ENCODE data around the gene PRRC2A.

PRRC2A gene

DNA sequence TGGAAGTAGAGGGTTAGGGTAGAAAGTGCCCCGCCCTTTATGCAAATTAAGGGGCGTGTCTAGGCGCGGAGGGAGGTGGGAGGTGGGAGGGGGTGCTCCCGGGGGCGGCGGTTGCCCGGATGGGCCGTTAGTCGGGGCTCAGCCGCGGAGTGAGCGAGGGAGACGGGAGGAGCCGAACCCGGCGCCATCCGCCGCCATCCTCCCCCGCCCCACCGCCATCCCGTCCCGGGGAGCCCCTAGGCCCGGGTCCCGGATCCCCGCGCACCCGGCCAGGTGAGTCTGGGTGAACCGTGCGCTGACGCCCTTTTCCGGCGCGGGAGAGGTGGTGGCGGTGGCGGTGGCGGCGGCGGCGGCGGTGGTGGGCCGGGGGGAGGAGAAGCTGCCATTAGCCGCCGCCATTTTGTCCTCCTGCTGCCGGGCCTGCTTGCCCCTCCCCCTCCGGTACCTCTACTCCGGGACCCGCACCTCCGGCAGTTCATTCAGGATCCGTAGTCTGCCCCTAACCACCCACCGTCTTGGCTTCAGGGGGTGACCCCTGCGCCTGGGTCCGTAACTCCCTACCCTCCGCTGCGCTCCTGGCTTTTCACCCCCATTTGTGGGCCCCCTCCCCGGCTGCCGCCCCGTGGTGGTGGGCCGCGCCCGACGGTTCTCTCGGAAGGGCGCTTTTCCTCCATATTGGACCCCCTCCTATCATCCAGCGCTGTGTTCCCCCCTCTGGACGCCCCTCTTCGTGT lies at the start of gene PRRC2A:
Gene PRRC2A, plus strand, starts transcription at position 130 of the 734 bp plus-strand sequence. CDS start 2,075 bp downstream, outside the sequence.
- peak; percentile 72 for DNase-seq

DNA sequence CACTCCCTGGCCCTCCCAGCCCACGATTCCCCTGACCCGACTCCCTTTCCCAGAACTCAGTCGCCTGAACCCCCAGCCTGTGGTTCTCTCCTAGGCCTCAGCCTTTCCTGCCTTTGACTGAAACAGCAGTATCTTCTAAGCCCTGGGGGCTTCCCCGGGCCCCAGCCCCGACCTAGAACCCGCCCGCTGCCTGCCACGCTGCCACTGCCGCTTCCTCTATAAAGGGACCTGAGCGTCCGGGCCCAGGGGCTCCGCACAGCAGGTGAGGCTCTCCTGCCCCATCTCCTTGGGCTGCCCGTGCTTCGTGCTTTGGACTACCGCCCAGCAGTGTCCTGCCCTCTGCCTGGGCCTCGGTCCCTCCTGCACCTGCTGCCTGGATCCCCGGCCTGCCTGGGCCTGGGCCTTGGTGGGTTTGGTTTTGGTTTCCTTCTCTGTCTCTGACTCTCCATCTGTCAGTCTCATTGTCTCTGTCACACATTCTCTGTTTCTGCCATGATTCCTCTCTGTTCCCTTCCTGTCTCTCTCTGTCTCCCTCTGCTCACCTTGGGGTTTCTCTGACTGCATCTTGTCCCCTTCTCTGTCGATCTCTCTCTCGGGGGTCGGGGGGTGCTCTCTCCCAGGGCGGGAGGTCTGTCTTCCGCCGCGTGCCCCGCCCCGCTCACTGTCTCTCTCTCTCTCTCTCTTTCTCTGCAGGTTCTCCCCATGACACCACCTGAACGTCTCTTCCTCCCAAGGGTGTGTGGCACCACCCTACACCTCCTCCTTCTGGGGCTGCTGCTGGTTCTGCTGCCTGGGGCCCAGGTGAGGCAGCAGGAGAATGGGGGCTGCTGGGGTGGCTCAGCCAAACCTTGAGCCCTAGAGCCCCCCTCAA lies 48.2 kb upstream of the PRRC2A start, which contains the start of gene LTA:
Gene LTA, plus strand, starts transcription at position 249 of the 871 bp plus-strand sequence. Its CDS starts 454 bp downstream, at position 703.
- DNase-seq = no peak

DNA sequence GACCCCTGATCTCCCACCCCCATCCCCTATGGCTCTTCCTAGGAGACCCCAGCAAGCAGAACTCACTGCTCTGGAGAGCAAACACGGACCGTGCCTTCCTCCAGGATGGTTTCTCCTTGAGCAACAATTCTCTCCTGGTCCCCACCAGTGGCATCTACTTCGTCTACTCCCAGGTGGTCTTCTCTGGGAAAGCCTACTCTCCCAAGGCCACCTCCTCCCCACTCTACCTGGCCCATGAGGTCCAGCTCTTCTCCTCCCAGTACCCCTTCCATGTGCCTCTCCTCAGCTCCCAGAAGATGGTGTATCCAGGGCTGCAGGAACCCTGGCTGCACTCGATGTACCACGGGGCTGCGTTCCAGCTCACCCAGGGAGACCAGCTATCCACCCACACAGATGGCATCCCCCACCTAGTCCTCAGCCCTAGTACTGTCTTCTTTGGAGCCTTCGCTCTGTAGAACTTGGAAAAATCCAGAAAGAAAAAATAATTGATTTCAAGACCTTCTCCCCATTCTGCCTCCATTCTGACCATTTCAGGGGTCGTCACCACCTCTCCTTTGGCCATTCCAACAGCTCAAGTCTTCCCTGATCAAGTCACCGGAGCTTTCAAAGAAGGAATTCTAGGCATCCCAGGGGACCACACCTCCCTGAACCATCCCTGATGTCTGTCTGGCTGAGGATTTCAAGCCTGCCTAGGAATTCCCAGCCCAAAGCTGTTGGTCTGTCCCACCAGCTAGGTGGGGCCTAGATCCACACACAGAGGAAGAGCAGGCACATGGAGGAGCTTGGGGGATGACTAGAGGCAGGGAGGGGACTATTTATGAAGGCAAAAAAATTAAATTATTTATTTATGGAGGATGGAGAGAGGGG lies 47.0 kb upstream of the PRRC2A start:
- no peak for DNase-seq

DNA sequence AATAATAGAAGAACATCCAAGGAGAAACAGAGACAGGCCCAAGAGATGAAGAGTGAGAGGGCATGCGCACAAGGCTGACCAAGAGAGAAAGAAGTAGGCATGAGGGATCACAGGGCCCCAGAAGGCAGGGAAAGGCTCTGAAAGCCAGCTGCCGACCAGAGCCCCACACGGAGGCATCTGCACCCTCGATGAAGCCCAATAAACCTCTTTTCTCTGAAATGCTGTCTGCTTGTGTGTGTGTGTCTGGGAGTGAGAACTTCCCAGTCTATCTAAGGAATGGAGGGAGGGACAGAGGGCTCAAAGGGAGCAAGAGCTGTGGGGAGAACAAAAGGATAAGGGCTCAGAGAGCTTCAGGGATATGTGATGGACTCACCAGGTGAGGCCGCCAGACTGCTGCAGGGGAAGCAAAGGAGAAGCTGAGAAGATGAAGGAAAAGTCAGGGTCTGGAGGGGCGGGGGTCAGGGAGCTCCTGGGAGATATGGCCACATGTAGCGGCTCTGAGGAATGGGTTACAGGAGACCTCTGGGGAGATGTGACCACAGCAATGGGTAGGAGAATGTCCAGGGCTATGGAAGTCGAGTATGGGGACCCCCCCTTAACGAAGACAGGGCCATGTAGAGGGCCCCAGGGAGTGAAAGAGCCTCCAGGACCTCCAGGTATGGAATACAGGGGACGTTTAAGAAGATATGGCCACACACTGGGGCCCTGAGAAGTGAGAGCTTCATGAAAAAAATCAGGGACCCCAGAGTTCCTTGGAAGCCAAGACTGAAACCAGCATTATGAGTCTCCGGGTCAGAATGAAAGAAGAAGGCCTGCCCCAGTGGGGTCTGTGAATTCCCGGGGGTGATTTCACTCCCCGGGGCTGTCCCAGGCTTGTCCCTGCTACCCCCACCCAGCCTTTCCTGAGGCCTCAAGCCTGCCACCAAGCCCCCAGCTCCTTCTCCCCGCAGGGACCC lies 46.1 kb upstream of the PRRC2A start:
- no peak for DNase-seq

DNA sequence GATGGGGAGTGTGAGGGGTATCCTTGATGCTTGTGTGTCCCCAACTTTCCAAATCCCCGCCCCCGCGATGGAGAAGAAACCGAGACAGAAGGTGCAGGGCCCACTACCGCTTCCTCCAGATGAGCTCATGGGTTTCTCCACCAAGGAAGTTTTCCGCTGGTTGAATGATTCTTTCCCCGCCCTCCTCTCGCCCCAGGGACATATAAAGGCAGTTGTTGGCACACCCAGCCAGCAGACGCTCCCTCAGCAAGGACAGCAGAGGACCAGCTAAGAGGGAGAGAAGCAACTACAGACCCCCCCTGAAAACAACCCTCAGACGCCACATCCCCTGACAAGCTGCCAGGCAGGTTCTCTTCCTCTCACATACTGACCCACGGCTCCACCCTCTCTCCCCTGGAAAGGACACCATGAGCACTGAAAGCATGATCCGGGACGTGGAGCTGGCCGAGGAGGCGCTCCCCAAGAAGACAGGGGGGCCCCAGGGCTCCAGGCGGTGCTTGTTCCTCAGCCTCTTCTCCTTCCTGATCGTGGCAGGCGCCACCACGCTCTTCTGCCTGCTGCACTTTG lies 45.1 kb upstream of the PRRC2A start, which contains the start of gene TNF:
Gene TNF, plus strand, starts transcription at position 231 of the 567 bp plus-strand sequence. Its CDS starts 177 bp downstream, at position 408.
- no peak for DNase-seq

DNA sequence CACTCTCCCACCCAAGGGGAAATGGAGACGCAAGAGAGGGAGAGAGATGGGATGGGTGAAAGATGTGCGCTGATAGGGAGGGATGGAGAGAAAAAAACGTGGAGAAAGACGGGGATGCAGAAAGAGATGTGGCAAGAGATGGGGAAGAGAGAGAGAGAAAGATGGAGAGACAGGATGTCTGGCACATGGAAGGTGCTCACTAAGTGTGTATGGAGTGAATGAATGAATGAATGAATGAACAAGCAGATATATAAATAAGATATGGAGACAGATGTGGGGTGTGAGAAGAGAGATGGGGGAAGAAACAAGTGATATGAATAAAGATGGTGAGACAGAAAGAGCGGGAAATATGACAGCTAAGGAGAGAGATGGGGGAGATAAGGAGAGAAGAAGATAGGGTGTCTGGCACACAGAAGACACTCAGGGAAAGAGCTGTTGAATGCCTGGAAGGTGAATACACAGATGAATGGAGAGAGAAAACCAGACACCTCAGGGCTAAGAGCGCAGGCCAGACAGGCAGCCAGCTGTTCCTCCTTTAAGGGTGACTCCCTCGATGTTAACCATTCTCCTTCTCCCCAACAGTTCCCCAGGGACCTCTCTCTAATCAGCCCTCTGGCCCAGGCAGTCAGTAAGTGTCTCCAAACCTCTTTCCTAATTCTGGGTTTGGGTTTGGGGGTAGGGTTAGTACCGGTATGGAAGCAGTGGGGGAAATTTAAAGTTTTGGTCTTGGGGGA lies 44.4 kb upstream of the PRRC2A start:
- DNase-seq = no peak

DNA sequence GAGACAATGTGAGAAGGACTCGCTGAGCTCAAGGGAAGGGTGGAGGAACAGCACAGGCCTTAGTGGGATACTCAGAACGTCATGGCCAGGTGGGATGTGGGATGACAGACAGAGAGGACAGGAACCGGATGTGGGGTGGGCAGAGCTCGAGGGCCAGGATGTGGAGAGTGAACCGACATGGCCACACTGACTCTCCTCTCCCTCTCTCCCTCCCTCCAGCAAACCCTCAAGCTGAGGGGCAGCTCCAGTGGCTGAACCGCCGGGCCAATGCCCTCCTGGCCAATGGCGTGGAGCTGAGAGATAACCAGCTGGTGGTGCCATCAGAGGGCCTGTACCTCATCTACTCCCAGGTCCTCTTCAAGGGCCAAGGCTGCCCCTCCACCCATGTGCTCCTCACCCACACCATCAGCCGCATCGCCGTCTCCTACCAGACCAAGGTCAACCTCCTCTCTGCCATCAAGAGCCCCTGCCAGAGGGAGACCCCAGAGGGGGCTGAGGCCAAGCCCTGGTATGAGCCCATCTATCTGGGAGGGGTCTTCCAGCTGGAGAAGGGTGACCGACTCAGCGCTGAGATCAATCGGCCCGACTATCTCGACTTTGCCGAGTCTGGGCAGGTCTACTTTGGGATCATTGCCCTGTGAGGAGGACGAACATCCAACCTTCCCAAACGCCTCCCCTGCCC lies 43.5 kb upstream of the PRRC2A start:
- DNase-seq = no peak

DNA sequence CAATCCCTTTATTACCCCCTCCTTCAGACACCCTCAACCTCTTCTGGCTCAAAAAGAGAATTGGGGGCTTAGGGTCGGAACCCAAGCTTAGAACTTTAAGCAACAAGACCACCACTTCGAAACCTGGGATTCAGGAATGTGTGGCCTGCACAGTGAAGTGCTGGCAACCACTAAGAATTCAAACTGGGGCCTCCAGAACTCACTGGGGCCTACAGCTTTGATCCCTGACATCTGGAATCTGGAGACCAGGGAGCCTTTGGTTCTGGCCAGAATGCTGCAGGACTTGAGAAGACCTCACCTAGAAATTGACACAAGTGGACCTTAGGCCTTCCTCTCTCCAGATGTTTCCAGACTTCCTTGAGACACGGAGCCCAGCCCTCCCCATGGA lies 42.9 kb upstream of the PRRC2A start:
- no peak for DNase-seq

DNA sequence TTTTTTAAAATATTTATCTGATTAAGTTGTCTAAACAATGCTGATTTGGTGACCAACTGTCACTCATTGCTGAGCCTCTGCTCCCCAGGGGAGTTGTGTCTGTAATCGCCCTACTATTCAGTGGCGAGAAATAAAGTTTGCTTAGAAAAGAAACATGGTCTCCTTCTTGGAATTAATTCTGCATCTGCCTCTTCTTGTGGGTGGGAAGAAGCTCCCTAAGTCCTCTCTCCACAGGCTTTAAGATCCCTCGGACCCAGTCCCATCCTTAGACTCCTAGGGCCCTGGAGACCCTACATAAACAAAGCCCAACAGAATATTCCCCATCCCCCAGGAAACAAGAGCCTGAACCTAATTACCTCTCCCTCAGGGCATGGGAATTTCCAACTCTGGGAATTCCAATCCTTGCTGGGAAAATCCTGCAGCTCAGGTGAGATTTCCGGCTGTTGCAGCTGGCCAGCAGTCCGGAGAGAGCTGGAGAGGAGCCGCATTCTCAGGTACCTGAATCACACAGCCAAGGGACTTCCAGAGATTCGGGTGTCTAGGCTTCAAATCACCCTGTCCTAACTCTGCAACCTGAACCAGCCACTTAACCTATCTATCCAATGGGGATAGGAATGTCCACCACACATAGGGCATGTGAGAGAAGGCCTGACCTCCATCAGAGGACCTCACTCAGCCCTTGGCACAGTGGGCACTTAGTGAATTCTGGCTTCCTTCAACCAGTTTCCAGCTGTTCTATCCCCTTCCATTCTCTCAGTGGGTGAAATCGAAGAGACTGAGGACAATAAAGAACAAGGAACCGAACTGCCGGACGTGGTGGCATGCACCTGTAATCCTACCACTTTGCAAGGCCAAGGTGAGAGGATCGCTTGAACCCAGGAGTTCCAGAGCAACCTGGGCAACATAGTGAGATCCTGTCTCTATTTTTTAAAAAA lies 42.1 kb upstream of the PRRC2A start:
- no peak for DNase-seq

DNA sequence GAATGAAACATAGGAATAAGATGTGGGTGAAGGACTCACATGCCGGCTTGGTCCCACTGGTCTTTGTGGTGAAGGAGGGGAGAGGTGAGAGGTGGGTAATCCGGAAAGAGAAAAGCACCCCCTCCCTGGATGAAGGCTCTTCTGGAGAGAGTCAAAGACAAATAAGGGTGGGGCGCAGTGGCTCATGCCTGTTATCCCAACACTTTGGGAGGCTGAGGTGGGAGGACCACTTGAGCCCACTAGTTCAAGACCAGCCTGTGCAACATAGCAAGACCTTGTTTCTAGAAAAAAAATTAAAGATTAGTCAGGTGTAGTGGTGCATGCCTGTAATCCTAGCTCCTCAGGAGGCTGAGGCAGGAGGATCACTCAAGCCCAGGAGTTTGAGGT lies 41.4 kb upstream of the PRRC2A start:
- no peak for DNase-seq

DNA sequence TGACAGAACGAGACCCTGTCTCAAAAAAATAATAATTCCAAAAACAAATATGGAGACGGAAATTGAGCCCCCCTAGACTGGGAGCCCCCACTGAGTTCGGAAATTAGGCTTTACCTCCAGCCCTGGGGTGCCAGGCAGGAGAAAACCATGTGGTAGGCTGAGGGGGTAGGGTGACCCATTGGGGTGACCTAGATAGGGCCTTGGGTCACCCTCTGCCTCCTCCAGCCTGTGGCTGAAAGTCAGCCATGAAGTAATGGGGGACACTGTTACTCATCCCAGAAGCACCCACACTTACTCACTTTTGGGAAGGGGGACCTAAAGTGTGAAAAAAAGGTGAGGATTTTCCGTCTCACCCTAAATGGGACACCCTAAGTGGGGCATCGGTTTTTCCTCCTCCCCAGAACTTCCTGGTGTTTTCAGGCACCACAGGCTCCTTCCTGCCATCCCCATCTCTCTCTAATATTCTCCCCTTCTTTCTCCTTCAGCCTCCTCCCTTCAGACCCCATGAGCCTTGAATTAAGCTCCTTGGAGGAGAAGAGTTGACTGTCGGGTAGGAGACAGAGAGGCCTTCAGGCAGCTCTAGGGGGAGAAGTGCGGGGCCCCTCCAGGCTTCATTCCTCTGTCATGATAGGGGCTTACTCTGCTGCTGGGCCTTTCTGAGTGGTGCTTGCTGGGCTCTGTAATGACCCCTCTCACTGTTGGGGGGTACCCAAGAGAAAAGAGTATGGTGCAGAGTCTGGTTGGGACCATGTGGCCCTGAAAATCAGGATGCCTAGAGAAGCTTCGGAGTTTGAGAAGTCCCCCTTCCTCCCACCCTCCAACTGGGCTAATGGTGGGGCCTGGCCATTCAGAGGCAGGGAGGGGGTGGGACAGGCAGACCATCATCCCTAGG lies 40.7 kb upstream of the PRRC2A start:
- DNase-seq = no peak

DNA sequence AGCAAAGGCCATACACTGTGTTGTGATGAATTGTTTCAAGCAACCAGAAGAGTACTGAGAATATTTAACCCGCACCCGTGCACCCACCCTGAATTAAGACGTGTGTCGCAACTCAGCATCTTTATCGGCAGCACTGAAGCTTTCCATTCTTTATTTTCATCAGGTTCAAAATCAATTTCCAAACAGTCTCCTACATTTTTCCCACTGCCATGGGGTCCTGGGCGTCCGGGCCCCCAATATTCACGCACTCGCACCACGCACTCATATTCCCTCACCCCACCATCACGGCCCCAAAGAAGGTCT lies 40.1 kb upstream of the PRRC2A start:
- DNase-seq = no peak

DNA sequence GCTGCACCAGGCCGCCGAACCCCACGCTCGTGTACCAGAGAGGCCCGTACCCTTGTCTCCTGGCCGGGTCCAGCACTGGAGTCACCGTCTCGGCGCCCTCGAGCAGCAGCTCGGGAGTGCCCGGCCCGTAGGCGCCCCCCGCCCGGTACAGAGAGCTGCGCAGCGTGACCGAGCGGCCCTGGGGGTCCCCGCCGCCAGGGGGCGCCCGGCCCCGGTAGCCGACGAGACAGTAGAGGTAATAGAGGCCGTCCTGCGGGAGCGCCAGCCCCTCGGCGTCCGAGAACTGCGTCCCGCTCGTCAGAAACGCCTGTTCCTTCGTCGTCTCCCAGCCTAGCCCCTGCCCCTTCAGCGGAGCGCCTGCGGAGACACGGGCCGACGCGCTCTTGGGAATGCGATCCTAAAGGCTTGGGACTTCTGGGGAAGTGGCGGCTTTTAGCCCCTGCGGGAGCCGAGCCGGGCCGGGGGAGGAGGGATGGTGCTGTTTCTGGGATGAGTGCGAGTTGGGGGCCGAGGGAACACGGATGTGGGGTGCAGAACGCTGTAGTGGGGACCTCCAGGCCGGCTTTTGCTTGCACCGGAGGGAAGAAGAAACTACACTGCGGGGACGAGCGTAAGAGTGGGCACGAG lies 39.6 kb upstream of the PRRC2A start:
- peak; percentile 67 for DNase-seq

DNA sequence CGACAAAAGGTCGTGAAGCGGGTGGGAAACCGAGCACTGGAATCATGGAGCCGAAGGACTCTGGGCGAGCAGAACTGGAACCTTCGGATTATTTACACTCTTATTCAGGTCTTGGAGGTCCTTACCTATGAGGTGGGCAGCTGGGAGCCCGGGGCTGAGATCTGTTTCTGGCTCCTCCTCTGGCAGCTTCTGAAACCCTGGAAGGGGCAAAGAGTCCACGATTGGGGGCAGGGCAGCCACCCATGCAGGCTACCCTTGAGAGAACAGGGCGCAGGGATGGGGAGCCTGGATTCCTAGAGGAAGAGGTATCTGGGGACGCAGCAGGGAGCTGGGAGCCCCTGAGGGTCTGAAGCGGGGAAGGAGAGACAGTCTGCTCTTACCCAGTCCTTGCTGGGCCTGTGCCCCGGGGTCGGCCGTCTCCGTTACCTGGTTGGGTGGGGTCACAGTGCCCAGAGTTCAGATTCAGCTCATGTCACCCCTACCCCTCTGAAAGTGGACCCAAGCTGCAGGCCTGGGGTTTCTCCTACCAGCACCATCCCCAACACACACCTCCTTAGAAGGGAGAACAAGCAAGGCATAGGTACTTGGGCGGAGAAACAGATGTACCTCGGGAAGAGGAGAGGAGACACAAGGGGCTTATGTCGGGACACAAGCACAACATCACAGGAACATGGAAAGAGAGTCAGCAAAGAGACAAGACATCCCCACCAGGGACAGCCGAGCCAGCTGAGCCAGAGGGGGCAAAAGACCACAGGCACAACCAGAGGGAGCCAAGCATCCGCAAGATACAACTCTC lies 38.9 kb upstream of the PRRC2A start:
- no peak for DNase-seq

DNA sequence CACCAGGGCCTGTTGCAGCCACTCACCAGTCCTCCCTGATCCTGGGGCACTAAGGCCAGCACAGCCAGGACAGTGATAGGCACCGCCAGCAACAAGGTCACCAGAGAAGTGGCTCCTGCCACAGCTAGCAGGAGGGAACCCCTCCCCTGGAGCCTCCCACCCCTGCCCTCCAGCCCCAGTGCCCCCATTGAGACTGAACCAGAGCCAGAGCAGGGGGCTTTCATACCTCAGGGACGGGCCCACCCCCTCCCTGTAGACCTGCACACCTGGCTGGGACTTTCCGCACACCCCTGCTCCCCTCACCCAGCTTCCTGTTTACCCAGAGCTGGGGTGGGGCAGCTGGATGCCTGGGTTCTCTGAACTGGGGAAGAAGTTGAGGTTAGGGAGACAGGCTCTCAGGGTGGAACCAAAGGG lies 38.3 kb upstream of the PRRC2A start, which contains the start of gene LTB:
Gene LTB, minus strand, starts transcription at position 195 of the 414 bp plus-strand sequence. Its CDS starts 7 bp downstream, at position 188.
- DNase-seq = no peak

DNA sequence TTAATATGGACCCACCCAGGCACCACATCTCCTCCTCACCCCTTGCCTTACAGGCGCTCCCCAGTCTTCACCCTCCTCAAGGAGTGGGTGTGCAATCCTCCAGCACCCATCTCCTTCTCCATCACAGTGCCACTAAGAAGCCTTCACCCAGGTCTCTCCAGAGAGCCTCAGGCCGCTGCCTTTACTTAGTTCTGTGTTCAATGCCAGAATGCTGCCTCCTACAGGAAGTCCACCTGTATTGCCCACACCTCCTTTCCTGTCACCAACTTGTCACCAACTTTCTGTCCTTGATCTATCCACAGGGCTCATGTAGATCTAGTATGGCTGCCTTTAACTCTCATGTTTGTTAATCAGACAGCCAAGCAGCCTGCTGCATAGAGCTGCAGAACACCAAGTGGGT lies 35.0 kb upstream of the PRRC2A start:
- no peak for DNase-seq

All from NCI-H1105 treated with DMSO at 0.1 percent for 48 hours (cell line).